Measurements from ENCODE around the gene PAMR1.

DNA sequence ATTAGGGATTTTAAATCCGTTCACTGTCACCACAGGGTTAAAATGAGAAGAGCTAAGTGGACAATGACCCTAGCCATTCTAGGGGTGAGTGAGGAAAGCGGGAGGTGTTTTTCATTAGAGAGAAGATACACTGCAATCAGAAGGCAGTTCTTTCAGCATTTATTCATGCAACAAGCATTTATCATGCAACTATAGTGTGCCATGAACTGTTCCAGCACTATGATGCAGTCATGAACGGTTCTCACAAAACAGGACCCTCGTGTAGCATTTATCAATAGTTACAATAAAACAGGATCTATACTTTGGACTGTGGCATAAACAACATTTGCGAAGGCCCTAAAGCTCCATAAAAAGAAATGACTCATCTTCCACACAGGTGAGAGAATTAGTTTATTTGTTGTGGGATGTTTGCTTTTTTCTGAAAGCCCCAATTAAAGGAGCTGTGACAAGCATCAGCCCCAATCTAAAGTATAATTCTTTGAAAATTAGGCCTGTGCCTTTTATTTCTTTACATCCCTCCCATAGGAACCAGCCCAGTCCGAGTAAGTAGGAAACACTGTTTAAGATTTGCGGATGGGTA lies 51.5 kb downstream of the PAMR1 start:
- TF ChIP-seq EZH2 (IDR thresholded peaks at IDR 0.05; ENCODE audit: insufficient read depth, poor library complexity, severe bottlenecking) (no peak), EZH2phosphoT487 (IDR thresholded peaks at IDR 0.05; ENCODE audit: insufficient read depth, low read depth) (no peak)
